Lung (tissue), 12 donors: ENCODE results near the gene ZFYVE19. TPM values are rescaled to one million over a fixed set of nuclear protein-coding genes. Genes with fewer than 3 reads are reported as not detected.

Experiments
- ATAC-seq: fragments of 200-7000 bp; cut with Tn5 transposase; one replicate; pipeline ENCODE4 v1.9.1; 2020; ENCODE audit warnings: moderate number of reproducible peaks; ENCODE audit not compliant: insufficient read depth, low FRiP score
- DNase-seq, 3 donors: peaks; one replicate each; pipeline ENCODE4 v3.0.0-alpha.2; 2013 to 2017
- H3K27ac ChIP-seq, 2 donors: one replicate each; pipeline ENCODE4 v1.5.1; 2013; ENCODE audit warnings: mild to moderate bottlenecking in 2 of 2, moderate library complexity in 2 of 2, control low read depth in 1 of 2, inconsistent platforms in 1 of 2, low read depth in 1 of 2, low read length in 1 of 2
- H3K27me3 ChIP-seq, 3 donors: one replicate each; pipeline ENCODE4 v1.5.1; 2013; ENCODE audit warnings: low read length in 2 of 3; ENCODE audit not compliant: control insufficient read depth in 3 of 3, insufficient read depth in 3 of 3
- H3K36me3 ChIP-seq, 4 donors: one replicate each; pipeline ENCODE4 v1.5.1; 2013; ENCODE audit warnings: low read length in 4 of 4, mild to moderate bottlenecking in 1 of 4, moderate library complexity in 1 of 4; ENCODE audit not compliant: control insufficient read depth in 4 of 4, insufficient read depth in 4 of 4
- H3K4me1 ChIP-seq, 5 donors: one replicate each; pipeline ENCODE4 v1.5.1; 2013; ENCODE audit warnings: low read length in 5 of 5, mild to moderate bottlenecking in 2 of 5, moderate library complexity in 1 of 5; ENCODE audit not compliant: control insufficient read depth in 5 of 5, insufficient read depth in 5 of 5
- H3K4me3 ChIP-seq: one replicate; pipeline ENCODE4 v1.5.1; 2013; ENCODE audit warnings: mild to moderate bottlenecking, control low read depth, moderate library complexity
- H3K9ac ChIP-seq, 2 donors: one replicate each; pipeline ENCODE4 v1.5.1; 2013; ENCODE audit warnings: low read length in 2 of 2, control low read depth in 1 of 2; ENCODE audit not compliant: insufficient read depth in 1 of 2
- H3K9me3 ChIP-seq, 4 donors: one replicate each; pipeline ENCODE4 v1.5.1; 2013; ENCODE audit warnings: low read length in 3 of 4, mild to moderate bottlenecking in 1 of 4, moderate library complexity in 1 of 4; ENCODE audit not compliant: control insufficient read depth in 4 of 4, insufficient read depth in 3 of 4
- CTCF ChIP-seq: IDR thresholded peaks from 2 replicates; pipeline ENCODE4 v1.5.1; 2012; ENCODE audit warnings: mild to moderate bottlenecking; ENCODE audit errors: control extremely low read depth, extremely low read depth
- WGBS, 2 donors: extraction: QIAGEN DNeasy Blood & Tissue Kit; methylation state at CpG; one replicate each; pipeline ENCODE4 v1.1.7; 2013; 5-methylcytosine and 5-hydroxymethylcytosine counted together
- polyA plus RNA-seq, 2 donors: library from polyadenylated mRNA; stranded (reverse); fragments of 200-250 nt; gene quantifications; one replicate each; pipeline ENCODE4 v1.2.1, GENCODE V29; 2013
- total RNA-seq, 2 donors: library from RNA; depleted of rRNA in 1 of 2; stranded (reverse); fragments of >200 nt in 1 of 2; gene quantifications; one replicate each; pipeline ENCODE4 v1.2.1, GENCODE V29; 2014 to 2021
- donor health status: control.
- donor health status: control.
- donor health status: Bipolar disorder and iron deficiency.
- donor health status: healthy.
- donor health status: DM: yes; HTN: yes; CAD: no.

ZFYVE19 gene
- total and polyA plus RNA-seq, 4 donors = 17.3 to 25.0 (median 21.2) TPM

- H3K9me3 ChIP-seq = no peaks in the 10 kb centered on the region
- 94 to 98% methylated on average over 3 of the region's 3 CpGs for WGBS, 2 donors
- H3K9ac ChIP-seq = no peak overlapping the region
- ATAC-seq = no peak
- peaks cover 0 to 6% (median 1%) of the 10 kb centered on the region in 4 donors for H3K36me3 ChIP-seq
- peaks cover 0 to 5% (median 0%) of the 10 kb centered on the region in 5 donors for H3K4me1 ChIP-seq
- no peaks in the 10 kb centered on the region for H3K27me3 ChIP-seq
- no peak for TF ChIP-seq CTCF
- no peak overlapping the region for H3K27ac ChIP-seq
- H3K4me3 ChIP-seq = no peak overlapping the region
- DNase-seq = no peak
Observed at GRCh38 chr15:40799523-40799922, 7.4 kb upstream of the ZFYVE19 start.

GRCh38 chr15:40803076-40803475 is 3.8 kb upstream of the ZFYVE19 start:
- Histone ChIP-seq H3K4me3 (no peak overlapping the region), H3K27me3 (no peaks in the 10 kb centered on the region), H3K4me1 (peaks cover 0 to 8% (median 5%) of the 10 kb centered on the region in 5 donors), H3K9me3 (no peaks in the 10 kb centered on the region), H3K36me3 (peaks cover 0 to 6% (median 1%) of the 10 kb centered on the region in 4 donors), H3K9ac (no peak overlapping the region), H3K27ac (no peak overlapping the region)
- 81 to 100% methylated on average over 2 of the region's 2 CpGs for WGBS, 2 donors
- no peak for TF ChIP-seq CTCF
- ATAC-seq (no peak), DNase-seq (no peak)

- no peak overlapping the region for H3K27ac ChIP-seq
- WGBS, 2 donors = 95 to 97% methylated on average over 1 of the region's 1 CpG
Observed at GRCh38 chr15:40803688-40804087, 3.2 kb upstream of the ZFYVE19 start.

More at GRCh38 chr15:40803688-40804087, 3.2 kb upstream of the ZFYVE19 start:
- no peak overlapping the region for H3K4me3 ChIP-seq
- no peak for ATAC-seq
- DNase-seq = no peak
- H3K9ac ChIP-seq = no peak overlapping the region
- TF ChIP-seq CTCF = no peak
- H3K27me3 ChIP-seq = no peaks in the 10 kb centered on the region
- H3K4me1 ChIP-seq = peaks cover 5 to 12% (median 5%) of the 10 kb centered on the region in 5 donors
- peaks cover 0 to 6% (median 0%) of the 10 kb centered on the region in 4 donors for H3K36me3 ChIP-seq
- H3K9me3 ChIP-seq = no peaks in the 10 kb centered on the region
